HG03439 (cell line): ENCODE data around the gene C16orf78.
"Not testable (repeated sequence)": the region's sequence is repeated elsewhere in the genome, so short reads cannot be mapped to it uniquely, and the experiment has no call there.

ENCODE experiments used
- ATAC-seq: cut with Tn5 transposase; IDR thresholded peaks from one replicate; pipeline ENCODE4 v1.9.1; 2021; ENCODE audit warnings: mild to moderate bottlenecking, moderate library complexity; ENCODE audit not compliant: unreplicated experiment

Gene C16orf78

GRCh38 chr16:49349446-49350168 lies 24.0 kb upstream of the C16orf78 start:
- no peak for ATAC-seq

GRCh38 chr16:49350265-49351095 lies 23.1 kb upstream of the C16orf78 start:
- ATAC-seq, result no peak

- ATAC-seq, result no peak
Observed at GRCh38 chr16:49351096-49351487, 22.5 kb upstream of the C16orf78 start.

- no peak for ATAC-seq
Observed at GRCh38 chr16:49352892-49353291, 20.7 kb upstream of the C16orf78 start.

- no peak for ATAC-seq
Observed at GRCh38 chr16:49353680-49354079, 19.9 kb upstream of the C16orf78 start.

- no peak for ATAC-seq
Observed at GRCh38 chr16:49354101-49354500, 19.5 kb upstream of the C16orf78 start.

- no peak for ATAC-seq
Observed at GRCh38 chr16:49354991-49355390, 18.6 kb upstream of the C16orf78 start.

- ATAC-seq, result no peak
Observed at GRCh38 chr16:49355933-49356665, 17.5 kb upstream of the C16orf78 start.

- no peak for ATAC-seq
Observed at GRCh38 chr16:49356728-49357488, 16.7 kb upstream of the C16orf78 start.

- ATAC-seq, result no peak
Observed at GRCh38 chr16:49359591-49359990, 14.0 kb upstream of the C16orf78 start.

- not testable (repeated sequence) for ATAC-seq
Observed at GRCh38 chr16:49361731-49362130, 11.9 kb upstream of the C16orf78 start.

GRCh38 chr16:49362230-49362629 lies 11.4 kb upstream of the C16orf78 start:
- ATAC-seq, result no peak

GRCh38 chr16:49365711-49366509 lies 7.7 kb upstream of the C16orf78 start:
- ATAC-seq, result no peak

- peak; percentile 58 for ATAC-seq
Observed at GRCh38 chr16:49366669-49367068, 6.9 kb upstream of the C16orf78 start.

GRCh38 chr16:49369651-49370611 lies 3.7 kb upstream of the C16orf78 start:
- ATAC-seq, result no peak

- ATAC-seq, result no peak
Observed at GRCh38 chr16:49376206-49376605, 2.6 kb downstream of the C16orf78 start.

GRCh38 chr16:49377196-49377755 lies 3.7 kb downstream of the C16orf78 start:
- no peak for ATAC-seq

- no peak for ATAC-seq
Observed at GRCh38 chr16:49378238-49378637, 4.6 kb downstream of the C16orf78 start.

- no peak for ATAC-seq
Observed at GRCh38 chr16:49378816-49379215, 5.2 kb downstream of the C16orf78 start.
